Measurements from ENCODE around the gene AFAP1.

DNA sequence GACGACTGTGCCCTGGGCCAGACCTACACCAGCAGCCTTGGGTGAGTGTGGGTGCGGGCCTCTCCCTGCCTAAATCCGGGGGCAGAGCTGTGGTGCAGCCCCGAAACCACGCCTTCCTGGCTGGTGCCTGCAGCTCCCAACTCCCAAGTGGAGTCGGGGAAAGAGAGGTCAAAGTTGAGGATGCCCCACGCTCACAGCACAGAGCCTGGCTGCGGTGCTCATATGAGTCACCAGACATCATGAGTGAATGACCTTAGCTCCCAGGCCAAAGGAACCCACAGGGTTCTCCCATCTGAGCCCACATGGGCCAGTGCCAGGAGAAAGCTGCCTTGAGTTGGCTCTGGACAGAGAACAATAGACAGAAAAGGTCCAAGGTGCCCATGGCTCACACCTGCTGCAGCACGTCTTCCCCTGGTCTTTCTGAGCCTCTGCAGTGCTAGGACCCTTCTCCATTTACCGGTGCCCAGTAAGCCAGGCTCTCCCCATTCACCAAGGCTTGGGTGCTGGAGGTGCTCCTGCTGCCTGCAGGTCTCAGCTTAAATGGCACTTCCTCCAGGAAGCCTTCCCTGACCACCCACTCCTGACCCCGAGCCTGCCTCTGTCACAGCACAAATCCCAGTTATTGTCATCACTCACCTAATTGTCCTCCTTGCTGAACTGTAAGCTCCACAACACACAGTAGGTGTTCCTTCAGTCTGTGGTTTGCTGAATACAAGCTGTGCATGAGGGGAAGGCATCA, 224.2 kb downstream of the AFAP1 start:
- TF ChIP-seq, protein P1, sequence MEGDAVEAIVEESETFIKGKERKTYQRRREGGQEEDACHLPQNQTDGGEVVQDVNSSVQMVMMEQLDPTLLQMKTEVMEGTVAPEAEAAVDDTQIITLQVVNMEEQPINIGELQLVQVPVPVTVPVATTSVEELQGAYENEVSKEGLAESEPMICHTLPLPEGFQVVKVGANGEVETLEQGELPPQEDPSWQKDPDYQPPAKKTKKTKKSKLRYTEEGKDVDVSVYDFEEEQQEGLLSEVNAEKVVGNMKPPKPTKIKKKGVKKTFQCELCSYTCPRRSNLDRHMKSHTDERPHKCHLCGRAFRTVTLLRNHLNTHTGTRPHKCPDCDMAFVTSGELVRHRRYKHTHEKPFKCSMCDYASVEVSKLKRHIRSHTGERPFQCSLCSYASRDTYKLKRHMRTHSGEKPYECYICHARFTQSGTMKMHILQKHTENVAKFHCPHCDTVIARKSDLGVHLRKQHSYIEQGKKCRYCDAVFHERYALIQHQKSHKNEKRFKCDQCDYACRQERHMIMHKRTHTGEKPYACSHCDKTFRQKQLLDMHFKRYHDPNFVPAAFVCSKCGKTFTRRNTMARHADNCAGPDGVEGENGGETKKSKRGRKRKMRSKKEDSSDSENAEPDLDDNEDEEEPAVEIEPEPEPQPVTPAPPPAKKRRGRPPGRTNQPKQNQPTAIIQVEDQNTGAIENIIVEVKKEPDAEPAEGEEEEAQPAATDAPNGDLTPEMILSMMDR (IDR thresholded peaks at IDR 0.05): no peak
- no peak for TF ChIP-seq EZH2phosphoT487 (IDR thresholded peaks at IDR 0.05)

All from neural progenitor cell (in vitro differentiated cells).